PC-3 (cell line): Measurements from ENCODE around the gene UBE3C. TPM values are rescaled to one million over a fixed set of nuclear protein-coding genes. Genes with fewer than 3 reads are reported as not detected.

Source experiments
- ATAC-seq: fragments of 200-7000 bp; cut with Tn5 transposase; 2 replicates; pipeline ENCODE4 v1.9.1; 2020; ENCODE audit warnings: mild to moderate bottlenecking, moderate library complexity
- BruUV-seq: library from RNA; stranded (reverse); fragments of 400-500 nt; replicated peaks from 2 replicates; lab custom pipeline; 2021; lab: Mats Ljungman, UMichigan
- CTCF ChIA-PET: fragments of 300-600 bp; sonication (Branson Sonifier 250); formaldehyde crosslinking; loops from one replicate; lab custom pipeline; 2022; ENCODE audit warnings: antibody characterized with exemption; lab: Charles Lee
- POLR2A ChIA-PET: fragments of 300-600 bp; sonication (Branson Sonifier 250); formaldehyde crosslinking; loops from one replicate; lab custom pipeline; 2022; ENCODE audit warnings: antibody characterized with exemption; ENCODE audit not compliant: unreplicated experiment; lab: Charles Lee
- DNase-seq: peaks from one replicate; pipeline ENCODE4 v3.0.0-alpha.2; 2015
- H2AFZ ChIP-seq: fragments of 300-600 bp; sonication (generic); 2 replicates; pipeline ENCODE4 v1.6.0; 2016; ENCODE audit warnings: antibody characterized with exemption, low read length
- H3F3A ChIP-seq: fragments of 300-600 bp; sonication (generic); one replicate; pipeline ENCODE4 v1.6.0; 2017; ENCODE audit warnings: antibody characterized with exemption, low read length, control low read depth, mild to moderate bottlenecking; ENCODE audit not compliant: unreplicated experiment
- H3K27ac ChIP-seq: fragments of 300-600 bp; sonication (generic); 2 replicates; pipeline ENCODE4 v1.5.1; 2016; ENCODE audit warnings: mild to moderate bottlenecking, low read length
- H3K27me3 ChIP-seq: fragments of 300-600 bp; sonication (generic); 2 replicates; pipeline ENCODE4 v1.6.1; 2016; ENCODE audit warnings: low read length, mixed read lengths
- H3K36me3 ChIP-seq: fragments of 300-600 bp; sonication (generic); 2 replicates; pipeline ENCODE4 v1.6.1; 2016; ENCODE audit warnings: low read depth, mixed run types, low read length, mixed read lengths
- H3K4me1 ChIP-seq: fragments of 300-600 bp; sonication (generic); 2 replicates; pipeline ENCODE4 v1.5.1; 2016; ENCODE audit warnings: low read length; ENCODE audit not compliant: insufficient read depth
- H3K4me2 ChIP-seq: fragments of 300-600 bp; sonication (generic); 2 replicates; pipeline ENCODE4 v1.6.0; 2016; ENCODE audit warnings: low read length
- H3K4me3 ChIP-seq: fragments of 300-600 bp; sonication (generic); 2 replicates; pipeline ENCODE4 v1.5.1; 2016; ENCODE audit warnings: mild to moderate bottlenecking, low read length, mixed read lengths
- H3K79me2 ChIP-seq: fragments of 300-600 bp; sonication (generic); 2 replicates; pipeline ENCODE4 v1.6.1; 2017; ENCODE audit warnings: low read length, mixed read lengths
- H3K9ac ChIP-seq: fragments of 300-600 bp; sonication (generic); 2 replicates; pipeline ENCODE4 v1.6.0; 2016; ENCODE audit warnings: mild to moderate bottlenecking, low read length
- H3K9me2 ChIP-seq: fragments of 300-600 bp; sonication (generic); replicated peaks from 2 replicates; pipeline ENCODE4 v1.6.1; 2016; ENCODE audit warnings: mixed run types, low read length, mixed read lengths
- H3K9me3 ChIP-seq: fragments of 300-600 bp; sonication (generic); 2 replicates; pipeline ENCODE4 v1.6.1; 2016; ENCODE audit warnings: low read length, mixed read lengths
- H4K20me1 ChIP-seq: fragments of 300-600 bp; sonication (generic); 2 replicates; pipeline ENCODE4 v1.6.1; 2016; ENCODE audit warnings: low read length, mixed read lengths
- EZH2 ChIP-seq: fragments of 300-600 bp; sonication (generic); IDR thresholded peaks from one replicate; pipeline ENCODE4 v1.6.1; 2017; ENCODE audit warnings: antibody characterized with exemption, mild to moderate bottlenecking, low read length; ENCODE audit not compliant: unreplicated experiment
- EZH2phosphoT487 ChIP-seq: fragments of 300-600 bp; sonication (generic); IDR thresholded peaks from 2 replicates; pipeline ENCODE4 v1.6.1; 2018; ENCODE audit warnings: mild to moderate bottlenecking, antibody characterized with exemption, low read length, borderline replicate concordance
- intact Hi-C: fragments of 100-400 bp; cut with micrococcal nuclease; formaldehyde crosslinking; loops from 2 replicates; pipeline ENCODE4 v1.9.0; 2023
- total RNA-seq: library from RNA; depleted of rRNA; stranded (reverse); fragments of >200 nt; gene quantifications from 2 replicates; pipeline ENCODE4 v1.2.3, GENCODE V29; 2014
- TF ChIP-seq, protein P1 (sequence below): fragments of 300-600 bp; sonication (generic); conservative IDR thresholded peaks from 2 replicates; pipeline ENCODE4 v1.5.1; 2017; ENCODE audit warnings: antibody characterized with exemption, low read depth, mild to moderate bottlenecking, low read length

Gene UBE3C
- total RNA-seq, 1 experiment from 2014 or later: 86.6 TPM

DNA sequence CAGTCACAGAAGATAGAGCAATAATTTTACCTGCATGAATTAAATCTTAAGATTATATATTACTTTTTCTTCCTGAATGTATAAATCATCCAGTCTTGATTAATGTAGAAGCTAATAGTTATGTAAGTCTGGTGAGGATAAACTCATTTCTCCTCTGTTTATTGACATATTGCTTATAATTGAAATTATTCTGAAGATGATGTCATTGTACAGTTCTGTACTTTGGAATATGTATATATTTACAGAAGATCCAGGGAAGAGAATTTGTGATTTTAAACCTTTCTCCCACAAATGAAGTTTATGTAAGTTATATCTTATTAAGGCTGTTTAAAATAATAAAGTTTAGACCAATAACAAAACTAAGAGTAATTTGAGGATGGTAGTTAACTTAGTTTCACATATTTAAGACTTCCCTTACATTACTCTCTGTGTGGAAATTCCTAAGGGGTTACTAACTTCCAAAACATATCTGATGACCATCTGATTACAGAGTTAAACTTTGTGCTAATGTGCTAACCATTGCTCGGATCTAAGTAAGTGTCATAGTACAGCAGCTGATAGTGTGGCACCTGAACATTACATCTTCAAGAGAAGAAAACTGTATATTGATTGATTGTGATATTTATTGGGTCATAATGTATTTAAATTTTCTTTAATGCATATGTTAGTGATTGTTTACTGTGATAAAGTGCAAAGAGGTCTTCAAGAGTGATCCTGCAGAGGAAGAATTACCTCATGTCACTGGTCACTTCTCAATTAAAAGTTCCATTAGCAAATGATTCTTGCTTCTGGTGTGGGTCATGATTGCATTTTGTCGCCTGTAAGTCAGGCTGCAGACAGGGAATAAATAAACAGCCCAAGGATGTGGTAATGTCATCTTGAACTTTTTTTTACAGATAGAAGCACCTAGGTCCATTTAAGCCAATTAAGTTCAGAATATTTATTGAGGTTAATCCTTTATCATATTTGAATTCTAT lies 96.9 kb downstream of the UBE3C start:
- no peaks in the 10 kb centered on the region for H3K27me3 ChIP-seq
- CTCF ChIA-PET: no interaction called here

DNA sequence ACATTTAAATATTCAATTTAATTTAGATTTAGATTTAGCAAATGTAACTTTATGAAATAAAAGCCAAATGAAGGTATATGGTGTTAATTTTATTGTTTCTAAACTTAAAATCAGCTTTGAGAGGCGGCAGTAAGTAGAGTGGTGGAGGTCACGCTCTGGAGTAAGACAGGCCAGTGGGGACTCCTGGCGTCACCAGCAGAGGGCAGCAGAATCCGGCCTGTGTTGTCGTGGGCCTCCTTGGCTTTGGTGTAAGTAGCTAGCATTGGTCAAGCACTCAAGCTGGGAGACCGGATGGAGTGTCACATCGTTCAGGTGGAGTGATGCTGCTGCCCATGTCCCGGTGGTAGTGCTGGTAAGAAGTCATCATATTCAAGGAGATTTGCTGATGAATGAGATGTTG lies 99.4 kb downstream of the UBE3C start:
- POLR2A ChIA-PET: no interaction called here
- Histone ChIP-seq H3K4me1 (0 out of 2 replicates have a peak, but pooled peaks cover 19% of the 10 kb centered on the region), H3K27ac (no peak overlapping the region), H4K20me1 (no peaks in the 10 kb centered on the region), H3K79me2 (peaks cover 6% of the 10 kb centered on the region; the same call in 1 of the 2 replicates), H2AFZ (no peak overlapping the region), H3K9me3 (no peaks in the 10 kb centered on the region), H3K9ac (no peak overlapping the region), H3K9me2 (no peaks in the 10 kb centered on the region), H3K36me3 (peaks cover 24% of the 10 kb centered on the region), H3F3A (no peaks in the 10 kb centered on the region), H3K4me3 (no peak overlapping the region), H3K27me3 (no peaks in the 10 kb centered on the region), H3K4me2 (no peak overlapping the region)
- DNase-seq (no peak), ATAC-seq (no peak)
- CTCF ChIA-PET: no interaction called here
- BruUV-seq: no TSS peak
- intact Hi-C loops: no loop called here
- TF ChIP-seq EZH2phosphoT487 (no peak), EZH2 (no peak)
- TF ChIP-seq, protein P1, sequence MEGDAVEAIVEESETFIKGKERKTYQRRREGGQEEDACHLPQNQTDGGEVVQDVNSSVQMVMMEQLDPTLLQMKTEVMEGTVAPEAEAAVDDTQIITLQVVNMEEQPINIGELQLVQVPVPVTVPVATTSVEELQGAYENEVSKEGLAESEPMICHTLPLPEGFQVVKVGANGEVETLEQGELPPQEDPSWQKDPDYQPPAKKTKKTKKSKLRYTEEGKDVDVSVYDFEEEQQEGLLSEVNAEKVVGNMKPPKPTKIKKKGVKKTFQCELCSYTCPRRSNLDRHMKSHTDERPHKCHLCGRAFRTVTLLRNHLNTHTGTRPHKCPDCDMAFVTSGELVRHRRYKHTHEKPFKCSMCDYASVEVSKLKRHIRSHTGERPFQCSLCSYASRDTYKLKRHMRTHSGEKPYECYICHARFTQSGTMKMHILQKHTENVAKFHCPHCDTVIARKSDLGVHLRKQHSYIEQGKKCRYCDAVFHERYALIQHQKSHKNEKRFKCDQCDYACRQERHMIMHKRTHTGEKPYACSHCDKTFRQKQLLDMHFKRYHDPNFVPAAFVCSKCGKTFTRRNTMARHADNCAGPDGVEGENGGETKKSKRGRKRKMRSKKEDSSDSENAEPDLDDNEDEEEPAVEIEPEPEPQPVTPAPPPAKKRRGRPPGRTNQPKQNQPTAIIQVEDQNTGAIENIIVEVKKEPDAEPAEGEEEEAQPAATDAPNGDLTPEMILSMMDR: peak; percentile 29; the same call in 1 of the 2 replicates

More for the DNA sequence above, 96.9 kb downstream of the UBE3C start:
- H3K36me3 ChIP-seq: peaks cover 36% of the 10 kb centered on the region
- DNase-seq (peak; percentile 37), ATAC-seq (peak; percentile 72)
- no peaks in the 10 kb centered on the region for H3K9me3 ChIP-seq
- POLR2A ChIA-PET: no interaction called here
- peaks cover 6% of the 10 kb centered on the region; the same call in 1 of the 2 replicates for H3K79me2 ChIP-seq
- 0 out of 2 replicates have a peak, but pooled peaks cover 23% of the 10 kb centered on the region for H3K4me1 ChIP-seq
- no peaks in the 10 kb centered on the region for H3K9me2 ChIP-seq
- H3K4me2 ChIP-seq: no peak overlapping the region
- intact Hi-C loops: no loop called here
- H2AFZ ChIP-seq: no peak overlapping the region
- no peaks in the 10 kb centered on the region for H3F3A ChIP-seq
- H4K20me1 ChIP-seq: no peaks in the 10 kb centered on the region
- no peak overlapping the region for H3K27ac ChIP-seq
- no TSS peak for BruUV-seq
- no peak overlapping the region for H3K9ac ChIP-seq
- H3K4me3 ChIP-seq: no peak overlapping the region
- TF ChIP-seq EZH2phosphoT487 (no peak), EZH2 (no peak)
- TF ChIP-seq, protein P1: no peak
